GM15510 (cell line): Measurements from ENCODE around the gene LCE6A.

Experiments
- POLR2A ChIP-seq: IDR thresholded peaks from 3 replicates; pipeline ENCODE4 v1.6.1; 2011; ENCODE audit warnings: borderline replicate concordance; ENCODE audit not compliant: insufficient read length; ENCODE audit errors: extremely low read depth

Gene LCE6A

DNA sequence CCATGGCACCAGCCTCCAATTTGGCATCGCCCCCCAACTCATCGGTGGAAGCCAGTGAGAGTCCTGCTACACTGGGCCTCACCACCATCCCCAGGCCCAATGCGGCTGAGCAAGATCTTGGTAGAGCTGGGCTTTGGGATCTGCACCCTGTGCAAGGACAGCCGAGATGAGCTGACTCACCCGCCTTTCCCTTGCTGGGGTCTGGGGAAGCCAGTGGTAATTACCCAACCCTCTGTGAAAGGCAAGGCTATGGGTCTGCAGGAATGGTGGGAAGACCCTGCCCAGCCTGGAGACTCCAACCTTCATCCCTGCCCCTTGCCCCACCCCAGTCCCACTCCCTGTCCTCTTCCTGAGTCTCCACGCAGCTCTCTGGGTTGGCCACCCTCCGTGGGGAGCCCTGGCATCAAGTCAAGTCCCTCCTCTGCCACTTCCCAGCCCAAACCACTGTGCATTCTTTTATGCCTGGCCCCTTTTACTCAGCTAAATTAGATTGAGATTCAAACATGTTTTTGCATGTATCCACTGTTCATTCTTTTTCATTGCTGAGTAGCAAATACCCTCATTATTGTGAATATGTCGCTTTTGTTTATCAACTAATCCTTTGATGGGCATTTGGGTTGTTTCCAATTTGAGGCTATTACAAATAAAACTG, 44.2 kb downstream of the LCE6A start:
- TF ChIP-seq POLR2A, result no peak

DNA sequence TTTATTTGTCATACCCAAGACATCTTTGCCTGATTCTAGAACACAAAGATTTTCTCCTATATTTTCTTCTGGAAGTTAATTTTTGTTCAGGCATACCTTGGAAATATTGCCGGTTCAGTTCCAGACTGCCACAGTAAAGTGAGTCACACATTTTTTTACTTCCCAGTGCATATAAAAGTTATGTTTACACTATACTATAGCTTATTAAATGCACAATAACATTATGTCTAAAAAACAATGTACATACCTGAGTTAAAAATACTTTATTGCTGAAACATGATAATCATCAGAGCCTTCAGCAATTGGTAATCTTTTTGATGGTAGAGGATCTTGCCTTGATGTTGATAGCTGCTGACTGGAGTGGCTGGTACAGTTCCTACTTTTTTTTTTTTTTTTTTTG, 45.5 kb downstream of the LCE6A start:
- no peak for TF ChIP-seq POLR2A
